Cardiac muscle cell (in vitro differentiated cells and primary cell): Measurements from ENCODE around the gene ALS2CL. TPM values are rescaled to one million over a fixed set of nuclear protein-coding genes. Genes with fewer than 3 reads are reported as not detected.

Source experiments
- DNase-seq, 2 donors: peaks; one replicate each; pipeline versions ENCODE4 v3.0.0 to v3.0.0-alpha.2; 2010 to 2017; ENCODE audit warnings: low read depth in 1 of 2, low spot score in 1 of 2
- H3K27ac ChIP-seq: fragments of 200-600 bp; sonication (generic); 2 replicates; pipeline ENCODE4 v1.5.1; 2016
- H3K27me3 ChIP-seq: fragments of 200-600 bp; sonication (generic); 2 replicates; pipeline ENCODE4 v1.6.0; 2016; ENCODE audit warnings: control low read depth
- H3K36me3 ChIP-seq: fragments of 200-600 bp; sonication (generic); 2 replicates; pipeline ENCODE4 v1.5.1; 2016; ENCODE audit warnings: control low read depth
- H3K4me1 ChIP-seq: fragments of 200-600 bp; sonication (generic); 2 replicates; pipeline ENCODE4 v1.8.1; 2017; ENCODE audit warnings: low read depth, mild to moderate bottlenecking, mixed run types
- H3K4me3 ChIP-seq: fragments of 200-600 bp; sonication (generic); 2 replicates; pipeline ENCODE4 v1.5.1; 2016; ENCODE audit warnings: mild to moderate bottlenecking
- H3K9me3 ChIP-seq: fragments of 200-600 bp; sonication (generic); 2 replicates; pipeline ENCODE4 v1.5.1; 2017; ENCODE audit warnings: low read depth, mild to moderate bottlenecking, control low read depth
- polyA plus RNA-seq: library from polyadenylated mRNA; unstranded; fragments of >200 nt; fragmentation: Nextera tagmentation; extraction: Ambion mirVana; gene quantifications from 2 replicates; pipeline ENCODE4 v1.2.1, GENCODE V29; 2016
- total RNA-seq: library from RNA; depleted of rRNA; stranded (reverse); fragments of >200 nt; gene quantifications from 2 replicates; pipeline ENCODE4 v1.2.3, GENCODE V29; 2016
- TF ChIP-seq, protein P1 (sequence below): IDR thresholded peaks from 2 replicates; pipeline ENCODE4 v1.5.1; 2012; ENCODE audit warnings: low read depth, mild to moderate bottlenecking, low read length

The ALS2CL gene
- total and polyA plus RNA-seq, 2 experiments from 2014 or later = 2.2 to 11.4 TPM

DNA sequence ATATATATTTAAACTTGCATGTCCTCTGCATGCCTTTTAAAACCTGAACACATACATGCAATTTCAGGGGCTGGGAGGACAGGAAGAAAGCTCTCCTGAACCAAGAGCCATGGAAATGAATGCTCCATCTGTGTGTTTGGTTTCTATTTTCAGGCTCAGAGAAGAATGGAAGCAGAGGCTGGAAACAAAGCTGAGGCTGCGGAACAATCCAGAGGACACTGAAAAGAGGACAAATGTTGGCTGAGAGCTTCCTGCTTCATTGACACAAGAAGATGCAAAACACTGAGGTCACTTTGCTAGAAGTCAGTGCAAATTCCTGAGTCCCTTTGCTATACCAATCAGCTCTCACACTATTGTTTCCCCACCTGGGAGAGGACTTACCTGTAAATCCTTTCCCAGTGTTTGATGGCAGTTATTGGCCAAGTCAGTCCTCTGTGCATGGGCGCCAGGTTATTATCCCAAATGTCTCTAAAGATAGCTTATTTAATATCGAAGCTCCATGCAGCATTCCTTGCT lies 68.4 kb downstream of the ALS2CL start:
- no peak overlapping the region for H3K4me3 ChIP-seq
- peaks cover 29% of the 10 kb centered on the region for H3K4me1 ChIP-seq
- DNase-seq = no peak
- no peaks in the 10 kb centered on the region for H3K36me3 ChIP-seq
- peak overlapping the region; percentile 1 for H3K27ac ChIP-seq
- TF ChIP-seq, protein P1, sequence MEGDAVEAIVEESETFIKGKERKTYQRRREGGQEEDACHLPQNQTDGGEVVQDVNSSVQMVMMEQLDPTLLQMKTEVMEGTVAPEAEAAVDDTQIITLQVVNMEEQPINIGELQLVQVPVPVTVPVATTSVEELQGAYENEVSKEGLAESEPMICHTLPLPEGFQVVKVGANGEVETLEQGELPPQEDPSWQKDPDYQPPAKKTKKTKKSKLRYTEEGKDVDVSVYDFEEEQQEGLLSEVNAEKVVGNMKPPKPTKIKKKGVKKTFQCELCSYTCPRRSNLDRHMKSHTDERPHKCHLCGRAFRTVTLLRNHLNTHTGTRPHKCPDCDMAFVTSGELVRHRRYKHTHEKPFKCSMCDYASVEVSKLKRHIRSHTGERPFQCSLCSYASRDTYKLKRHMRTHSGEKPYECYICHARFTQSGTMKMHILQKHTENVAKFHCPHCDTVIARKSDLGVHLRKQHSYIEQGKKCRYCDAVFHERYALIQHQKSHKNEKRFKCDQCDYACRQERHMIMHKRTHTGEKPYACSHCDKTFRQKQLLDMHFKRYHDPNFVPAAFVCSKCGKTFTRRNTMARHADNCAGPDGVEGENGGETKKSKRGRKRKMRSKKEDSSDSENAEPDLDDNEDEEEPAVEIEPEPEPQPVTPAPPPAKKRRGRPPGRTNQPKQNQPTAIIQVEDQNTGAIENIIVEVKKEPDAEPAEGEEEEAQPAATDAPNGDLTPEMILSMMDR = no peak
- no peaks in the 10 kb centered on the region for H3K9me3 ChIP-seq
- no peaks in the 10 kb centered on the region for H3K27me3 ChIP-seq

- DNase-seq = no peak
- Histone ChIP-seq H3K27ac (peak overlapping the region; percentile 36), H3K4me1 (peaks cover 27% of the 10 kb centered on the region), H3K9me3 (no peaks in the 10 kb centered on the region), H3K36me3 (no peaks in the 10 kb centered on the region), H3K4me3 (no peak overlapping the region), H3K27me3 (no peaks in the 10 kb centered on the region)
- TF ChIP-seq, protein P1 = no peak
Observed at GRCh38 chr3:46624533-46624932, 68.9 kb downstream of the ALS2CL start.

DNA sequence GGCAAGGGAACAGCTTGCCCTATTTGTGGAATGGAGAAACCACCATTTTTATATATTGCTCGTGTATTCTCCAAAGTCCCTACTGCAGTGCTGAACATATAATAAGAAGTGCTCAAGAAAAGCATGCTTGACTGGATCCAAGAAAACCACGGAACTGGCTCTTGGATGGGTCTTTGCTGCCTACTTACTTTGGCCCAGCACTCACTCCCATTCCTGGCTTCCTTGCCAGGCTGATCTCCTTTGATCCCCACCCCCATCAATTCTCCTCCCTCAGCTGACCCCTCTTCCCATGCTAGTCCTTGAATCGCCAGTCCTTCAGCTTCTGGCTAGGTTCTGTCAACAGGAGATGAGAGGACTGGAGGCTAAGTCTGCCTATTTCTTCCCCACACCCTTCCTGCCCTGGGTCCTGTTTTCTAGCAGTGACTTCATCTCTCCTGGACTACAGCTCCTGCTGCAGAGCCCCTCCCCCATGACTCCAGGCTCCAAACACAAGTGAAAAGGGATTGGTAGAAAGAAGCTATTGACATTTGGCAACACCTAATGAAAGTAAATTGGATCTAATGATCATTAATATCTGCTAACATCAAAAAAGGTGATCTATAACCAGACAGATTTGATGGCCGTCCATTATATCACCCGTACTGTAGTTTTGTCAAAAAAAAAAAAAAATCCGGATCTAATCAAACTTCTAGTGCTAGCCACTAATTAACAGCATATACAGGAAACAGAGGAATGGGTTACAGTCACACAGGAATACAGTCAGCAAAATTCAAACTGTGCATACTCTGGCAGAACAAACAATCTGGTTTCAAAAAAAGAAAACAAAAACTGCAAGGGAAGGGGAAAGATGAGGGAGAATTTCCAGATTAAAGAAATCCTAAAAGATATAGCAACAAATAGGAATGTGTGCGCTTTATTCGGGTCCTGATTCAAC lies 73.4 kb downstream of the ALS2CL start:
- Histone ChIP-seq H3K27ac (peak overlapping the region; percentile 3), H3K4me3 (no peak overlapping the region), H3K9me3 (no peaks in the 10 kb centered on the region), H3K36me3 (no peaks in the 10 kb centered on the region), H3K4me1 (peaks cover 23% of the 10 kb centered on the region), H3K27me3 (no peaks in the 10 kb centered on the region)
- DNase-seq = peak in 1 of 2 donors; percentile 32
- TF ChIP-seq, protein P1 = no peak

Other genes starting within 250 kb of the ALS2CL start
- gene LTF, start 228.8 kb downstream of the ALS2CL start, total RNA-seq = not detected in 2 replicates
- not detected in 2 replicates for gene LTF, start 228.8 kb downstream of the ALS2CL start, polyA plus RNA-seq
- gene RTP3, start 195.7 kb downstream of the ALS2CL start, total RNA-seq = not detected in 2 replicates
- gene RTP3, start 195.7 kb downstream of the ALS2CL start, polyA plus RNA-seq = not detected in 2 replicates
- 0.56 and 0.77 TPM in 2 replicates for gene LRRC2, start 127.4 kb downstream of the ALS2CL start, total RNA-seq
- 0.71 and 1.6 TPM in 2 replicates for gene LRRC2, start 127.4 kb downstream of the ALS2CL start, polyA plus RNA-seq
- not detected in 2 replicates for gene FAM240A, start 81.2 kb downstream of the ALS2CL start, total RNA-seq
- not detected in 2 replicates for gene FAM240A, start 81.2 kb downstream of the ALS2CL start, polyA plus RNA-seq
- gene TMIE, start 7.7 kb upstream of the ALS2CL start, total RNA-seq = 0.63 and 0.85 TPM in 2 replicates
- 0.53 and 0.91 TPM in 2 replicates for gene TMIE, start 7.7 kb upstream of the ALS2CL start, polyA plus RNA-seq
- gene PRSS50, start 24.2 kb upstream of the ALS2CL start, total RNA-seq = 3.2 and 4.1 TPM in 2 replicates
- gene PRSS50, start 24.2 kb upstream of the ALS2CL start, polyA plus RNA-seq = 1.9 and 2.0 TPM in 2 replicates
- gene MYL3, start 169.8 kb upstream of the ALS2CL start, total RNA-seq = 2,390 and 3,091 TPM in 2 replicates
- gene MYL3, start 169.8 kb upstream of the ALS2CL start, polyA plus RNA-seq = 2,590 and 3,027 TPM in 2 replicates
- gene PTH1R, start 184.0 kb upstream of the ALS2CL start, total RNA-seq = 101 and 121 TPM in 2 replicates
- 112 and 164 TPM in 2 replicates for gene PTH1R, start 184.0 kb upstream of the ALS2CL start, polyA plus RNA-seq